Dedifferentiated amniotic fluid mesenchymal stem cell (primary cell): Measurements from ENCODE around the gene MLLT1.

Experiments
- DNase-seq: peaks from one replicate; pipeline ENCODE4 v3.0.0-alpha.2; 2016; ENCODE audit errors: extremely low spot score

MLLT1 gene

GRCh38 chr19:6221878-6222746 lies 57.7 kb downstream of the MLLT1 start:
- DNase-seq: no peak

GRCh38 chr19:6221220-6221877 lies 58.4 kb downstream of the MLLT1 start:
- DNase-seq: no peak

- no peak for DNase-seq
These were observed 59.2 kb downstream of the MLLT1 start for GRCh38 chr19:6220385-6221191.

GRCh38 chr19:6219586-6220290 lies 60.0 kb downstream of the MLLT1 start:
- no peak for DNase-seq

GRCh38 chr19:6219147-6219525 lies 60.6 kb downstream of the MLLT1 start:
- no peak for DNase-seq

GRCh38 chr19:6218491-6219146 lies 61.2 kb downstream of the MLLT1 start:
- peak; percentile 71 for DNase-seq

- no peak for DNase-seq
These were observed 61.9 kb downstream of the MLLT1 start for GRCh38 chr19:6217752-6218334.

GRCh38 chr19:6216996-6217751 lies 62.6 kb downstream of the MLLT1 start:
- DNase-seq: no peak

- no peak for DNase-seq
These were observed 63.4 kb downstream of the MLLT1 start for GRCh38 chr19:6216236-6216995.

- no peak for DNase-seq
These were observed 64.0 kb downstream of the MLLT1 start for GRCh38 chr19:6215701-6216235.

- DNase-seq: no peak
These were observed 64.8 kb downstream of the MLLT1 start for GRCh38 chr19:6214881-6215541.

GRCh38 chr19:6213696-6214641 lies 65.8 kb downstream of the MLLT1 start:
- no peak for DNase-seq

GRCh38 chr19:6213266-6213595 lies 66.5 kb downstream of the MLLT1 start:
- DNase-seq: no peak

- DNase-seq: no peak
These were observed 67.1 kb downstream of the MLLT1 start for GRCh38 chr19:6212403-6213265.

GRCh38 chr19:6211632-6212402 lies 68.0 kb downstream of the MLLT1 start:
- DNase-seq: no peak
